ENCODE measurements around the gene IRF4. TPM values are rescaled to one million over a fixed set of nuclear protein-coding genes. Genes with fewer than 3 reads are reported as not detected.

Gene IRF4
- total RNA-seq (2014; rRNA removed) (0.15 TPM in 1 of 2 replicates, not detected in the other), Bru-seq, nascent RNA (percentile 2 among the genes with signal in this experiment), BruChase-seq, experiment 1, labeled RNA remaining after a 6-hour chase (percentile 12 among the genes with signal in this experiment), BruChase-seq, experiment 2, labeled RNA remaining after a 2-hour chase (percentile 7 among the genes with signal in this experiment)
- long read RNA-seq, result 0 reads

- Histone ChIP-seq H3K79me2 (ENCODE audit: low read length) (no peaks in the 10 kb centered on the region), H3K4me2 (ENCODE audit: low read length) (no peak within 1 kb of the TSS), H2AFZ (ENCODE audit: low read length) (no peak within 1 kb of the TSS), H3K9me3 (ENCODE audit: low read length) (no peaks in the 10 kb centered on the region), H3K36me3 (ENCODE audit: low read depth, low read length) (no peaks in the 10 kb centered on the region), H3K4me1 (ENCODE audit: insufficient read depth, low read length) (no peaks in the 10 kb centered on the region), H3K4me3 (ENCODE audit: low read length) (no peak within 1 kb of the TSS), H3K27me3 (ENCODE audit: low read length) (peaks cover 68% of the 10 kb centered on the region), H3K27ac (ENCODE audit: low read length) (no peak within 1 kb of the TSS), H4K20me1 (ENCODE audit: low read length) (no peaks in the 10 kb centered on the region), H3F3A (ENCODE audit: low read length, unreplicated experiment) (no peaks in the 10 kb centered on the region), H3K9me2 (replicated peaks; ENCODE audit: low read length) (no peaks in the 10 kb centered on the region), H3K9ac (ENCODE audit: low read length) (no peak within 1 kb of the TSS)
- no peak for TF ChIP-seq EZH2 (IDR thresholded peaks at IDR 0.05; ENCODE audit: low read length, unreplicated experiment)
- no peak for TF ChIP-seq EZH2phosphoT487 (IDR thresholded peaks at IDR 0.05; ENCODE audit: borderline replicate concordance, low read length)
- no peak for TF ChIP-seq CTCF (conservative IDR thresholded peaks at IDR 0.05; ENCODE audit: low read depth, low read length)
- CTCF ChIA-PET, result no interaction called here
- ATAC-seq (no peak), DNase-seq (no peak)
- POLR2A ChIA-PET (ENCODE audit: unreplicated experiment), result interaction anchor here (0.5 kb wide), 1 partner anchor 329 kb away, joined by 5 read pairs; no protein-coding TSS in a partner anchor
- intact Hi-C loops (cut with micrococcal nuclease), result loop anchor here (10.0 kb wide), 1 partner anchor 83 kb away; no protein-coding TSS in a partner anchor
- no TSS peak for BruUV-seq (replicated peaks)
Measured at GRCh38 chr6:391559-392440, at the start of gene IRF4. TSS of gene IRF4 (plus strand) at chr6:391752. CDS start at chr6:393153, 1,401 bp downstream.

GRCh38 chr6:341914-342831, 49.4 kb upstream of the IRF4 start:
- no peaks in the 10 kb centered on the region for H3K9me2 ChIP-seq (replicated peaks; ENCODE audit: low read length)
- intact Hi-C loops (cut with micrococcal nuclease), result no loop called here
- H3K27me3 ChIP-seq (ENCODE audit: low read length), result no peaks in the 10 kb centered on the region
- no peaks in the 10 kb centered on the region for H3F3A ChIP-seq (ENCODE audit: low read length, unreplicated experiment)
- no peak overlapping the region for H3K4me2 ChIP-seq (ENCODE audit: low read length)
- H3K79me2 ChIP-seq (ENCODE audit: low read length), result no peaks in the 10 kb centered on the region
- ATAC-seq, result no peak
- CTCF ChIA-PET, result no interaction called here
- no peaks in the 10 kb centered on the region for H3K4me1 ChIP-seq (ENCODE audit: insufficient read depth, low read length)
- BruUV-seq (replicated peaks), result no TSS peak
- H3K9ac ChIP-seq (ENCODE audit: low read length), result no peak overlapping the region
- no peaks in the 10 kb centered on the region for H3K36me3 ChIP-seq (ENCODE audit: low read depth, low read length)
- TF ChIP-seq EZH2 (IDR thresholded peaks at IDR 0.05; ENCODE audit: low read length, unreplicated experiment) (no peak), EZH2phosphoT487 (IDR thresholded peaks at IDR 0.05; ENCODE audit: borderline replicate concordance, low read length) (no peak), CTCF (conservative IDR thresholded peaks at IDR 0.05; ENCODE audit: low read depth, low read length) (no peak)
- no peak for DNase-seq
- H3K4me3 ChIP-seq (ENCODE audit: low read length), result no peak overlapping the region
- H2AFZ ChIP-seq (ENCODE audit: low read length), result no peak overlapping the region
- H3K27ac ChIP-seq (ENCODE audit: low read length), result no peak overlapping the region
- H3K9me3 ChIP-seq (ENCODE audit: low read length), result no peaks in the 10 kb centered on the region
- POLR2A ChIA-PET (ENCODE audit: unreplicated experiment), result no interaction called here
- no peaks in the 10 kb centered on the region for H4K20me1 ChIP-seq (ENCODE audit: low read length)
